GM21723 (cell line): ENCODE results near the gene ELAVL2.

ENCODE experiments used
- ATAC-seq: cut with Tn5 transposase; IDR thresholded peaks from one replicate; pipeline ENCODE4 v1.9.1; 2021; ENCODE audit warnings: mild to moderate bottlenecking, moderate library complexity; ENCODE audit not compliant: unreplicated experiment

ELAVL2 gene

GRCh38 chr9:23822261-23823169, 3.5 kb downstream of the ELAVL2 start:
- no peak for ATAC-seq

GRCh38 chr9:23821375-23822181, 4.5 kb downstream of the ELAVL2 start:
- ATAC-seq = no peak

- no peak for ATAC-seq
Measured at GRCh38 chr9:23820451-23821374, 5.3 kb downstream of the ELAVL2 start.

- ATAC-seq = no peak
Measured at GRCh38 chr9:23819403-23819802, 6.6 kb downstream of the ELAVL2 start.

- no peak for ATAC-seq
Measured at GRCh38 chr9:23814243-23814642, 11.8 kb downstream of the ELAVL2 start.

- ATAC-seq = no peak
Measured at GRCh38 chr9:23812673-23813072, 13.4 kb downstream of the ELAVL2 start.

- ATAC-seq = no peak
Measured at GRCh38 chr9:23811633-23812032, 14.4 kb downstream of the ELAVL2 start.

- ATAC-seq = no peak
Measured at GRCh38 chr9:23803216-23803615, 22.8 kb downstream of the ELAVL2 start.

GRCh38 chr9:23801523-23801922, 24.5 kb downstream of the ELAVL2 start:
- ATAC-seq = no peak

- ATAC-seq = no peak
Measured at GRCh38 chr9:23799521-23799920, 26.5 kb downstream of the ELAVL2 start.

GRCh38 chr9:23798325-23798724, 27.7 kb downstream of the ELAVL2 start:
- ATAC-seq = no peak

- ATAC-seq = no peak
Measured at GRCh38 chr9:23796209-23796608, 29.8 kb downstream of the ELAVL2 start.

GRCh38 chr9:23790351-23791260, 35.4 kb downstream of the ELAVL2 start:
- no peak for ATAC-seq

- ATAC-seq = no peak
Measured at GRCh38 chr9:23789529-23790254, 36.3 kb downstream of the ELAVL2 start.

GRCh38 chr9:23784962-23785361, 41.1 kb downstream of the ELAVL2 start:
- no peak for ATAC-seq

GRCh38 chr9:23783509-23783908, 42.5 kb downstream of the ELAVL2 start:
- no peak for ATAC-seq

GRCh38 chr9:23779220-23779619, 46.8 kb downstream of the ELAVL2 start:
- no peak for ATAC-seq

- ATAC-seq = no peak
Measured at GRCh38 chr9:23777328-23777727, 48.7 kb downstream of the ELAVL2 start.

- no peak for ATAC-seq
Measured at GRCh38 chr9:23775549-23775948, 50.5 kb downstream of the ELAVL2 start.
